GM15510 (cell line): ENCODE results near the gene CFAP57.

Experiments
- POLR2A ChIP-seq: IDR thresholded peaks from 3 replicates; pipeline ENCODE4 v1.6.1; 2011; ENCODE audit warnings: borderline replicate concordance; ENCODE audit not compliant: insufficient read length; ENCODE audit errors: extremely low read depth

Gene CFAP57

DNA sequence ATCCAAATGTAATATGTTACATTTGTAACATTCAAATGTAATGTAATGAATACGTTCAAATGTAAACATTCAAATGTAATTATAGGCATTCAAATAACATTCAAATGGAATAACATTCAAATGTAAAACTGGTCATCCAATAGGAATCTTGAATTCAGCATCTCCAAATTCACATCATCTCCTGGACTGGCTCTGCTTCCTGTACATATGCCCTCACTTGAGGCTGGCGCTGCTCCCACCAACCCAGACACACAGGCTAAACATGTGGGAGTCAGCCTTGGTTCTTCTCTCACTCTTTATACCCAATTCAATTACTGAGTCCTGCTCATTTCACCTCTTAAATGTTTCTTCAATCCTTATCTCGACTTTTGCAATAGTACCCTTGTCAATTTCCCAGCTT, 7.0 kb upstream of the CFAP57 start:
- TF ChIP-seq POLR2A = no peak

DNA sequence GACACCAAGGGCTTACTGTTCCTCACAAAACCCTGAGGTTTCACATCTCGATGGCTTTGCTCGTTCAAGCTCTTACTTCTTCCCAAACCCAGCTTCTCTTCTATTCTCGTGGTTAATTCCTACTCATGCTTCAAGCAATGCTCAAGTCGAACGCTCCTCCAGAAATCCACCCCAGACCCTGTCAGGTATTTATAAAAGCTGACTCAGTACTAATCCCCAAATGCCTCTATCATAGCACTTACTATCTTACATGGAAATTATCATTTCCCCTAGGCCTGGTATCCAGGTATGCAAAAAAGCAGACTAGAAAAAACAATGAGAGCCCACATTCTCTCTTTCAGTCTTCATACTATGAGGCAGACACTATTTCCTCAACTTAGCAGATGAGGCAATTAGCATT, 6.4 kb upstream of the CFAP57 start:
- no peak for TF ChIP-seq POLR2A

DNA sequence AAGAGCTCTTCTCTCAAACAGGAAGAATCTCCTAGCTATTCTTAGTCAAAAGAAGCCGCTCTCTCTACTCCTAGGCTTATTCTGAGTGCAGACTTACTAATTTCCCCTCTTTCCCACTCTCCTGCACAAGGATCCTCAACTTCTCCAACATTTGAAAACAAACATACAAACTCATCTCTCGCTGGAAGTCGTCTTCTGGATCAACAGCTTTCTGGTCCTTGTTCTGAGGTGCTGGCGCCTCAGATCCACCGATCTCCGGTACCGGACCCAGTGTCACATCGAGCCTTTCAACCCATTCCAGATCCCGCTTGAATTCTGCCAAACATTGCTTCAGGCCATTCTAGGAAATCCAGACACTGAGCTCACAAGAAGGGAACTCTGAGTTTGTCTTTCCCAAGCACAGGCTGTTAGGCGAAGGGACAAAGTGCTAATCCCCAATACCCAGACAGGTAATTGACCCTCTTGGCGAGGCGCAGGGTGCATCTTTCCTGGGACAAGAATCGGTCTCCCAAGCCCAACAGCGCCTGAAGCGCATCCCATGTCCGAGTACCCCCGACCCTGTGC, 736 bp upstream of the CFAP57 start:
- TF ChIP-seq POLR2A = no peak

DNA sequence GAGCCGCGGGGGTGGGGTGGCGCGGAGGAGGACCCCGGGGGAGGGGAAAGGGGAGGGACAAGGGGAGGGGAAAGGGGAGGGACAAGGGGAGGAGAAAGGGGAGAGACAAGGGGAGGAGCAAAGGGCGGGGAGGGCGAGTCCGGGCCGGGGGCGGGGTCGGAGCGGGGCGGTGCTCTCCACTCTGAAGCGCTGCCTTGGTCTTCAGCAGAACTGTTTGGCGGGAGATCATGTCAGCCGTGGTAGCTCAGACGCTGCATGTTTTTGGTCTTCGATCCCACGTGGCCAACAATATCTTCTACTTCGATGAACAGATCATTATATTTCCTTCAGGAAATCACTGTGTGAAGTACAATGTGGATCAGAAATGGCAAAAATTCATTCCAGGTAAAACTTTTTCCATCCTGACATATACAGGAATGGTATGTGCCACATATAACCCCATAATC, 420 bp downstream of the CFAP57 start:
- TF ChIP-seq POLR2A = no peak

DNA sequence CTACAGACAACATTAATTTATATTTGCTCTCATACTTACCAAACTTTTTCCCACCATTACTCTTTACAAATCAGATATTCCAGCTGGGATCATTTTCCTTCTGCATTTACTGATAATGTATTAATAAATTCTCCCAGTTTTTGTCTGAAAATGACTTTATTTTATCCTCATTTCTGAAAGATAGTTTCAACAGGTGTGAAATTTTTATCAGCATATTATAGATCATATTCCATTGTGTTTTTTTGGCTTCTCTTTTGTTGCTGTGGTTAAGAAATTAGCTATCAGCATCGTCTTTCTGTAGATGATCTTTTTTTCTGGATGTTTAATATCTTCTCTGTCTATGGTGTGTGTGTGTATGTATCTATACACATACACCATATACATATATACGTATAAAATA, 2.7 kb downstream of the CFAP57 start:
- TF ChIP-seq POLR2A = no peak

DNA sequence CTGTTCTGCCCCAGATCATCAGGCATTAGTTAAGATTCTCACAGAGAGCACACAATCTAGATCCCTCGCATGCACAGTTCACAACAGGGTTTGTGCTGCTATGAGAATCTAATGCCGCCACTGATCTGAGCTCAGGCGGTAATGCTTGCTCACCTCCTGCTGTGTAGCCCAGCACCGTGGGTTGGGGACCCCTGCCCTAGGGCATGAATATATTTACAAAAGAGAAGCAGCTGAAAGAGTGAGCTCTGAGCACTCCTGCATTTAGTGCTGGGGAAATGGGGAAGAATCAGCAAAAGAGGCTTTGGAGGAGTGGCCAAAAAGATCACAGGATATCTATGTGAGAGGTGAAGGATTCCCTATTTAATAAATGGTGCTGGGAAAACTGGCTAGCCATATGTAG, 5.6 kb downstream of the CFAP57 start:
- TF ChIP-seq POLR2A = no peak

DNA sequence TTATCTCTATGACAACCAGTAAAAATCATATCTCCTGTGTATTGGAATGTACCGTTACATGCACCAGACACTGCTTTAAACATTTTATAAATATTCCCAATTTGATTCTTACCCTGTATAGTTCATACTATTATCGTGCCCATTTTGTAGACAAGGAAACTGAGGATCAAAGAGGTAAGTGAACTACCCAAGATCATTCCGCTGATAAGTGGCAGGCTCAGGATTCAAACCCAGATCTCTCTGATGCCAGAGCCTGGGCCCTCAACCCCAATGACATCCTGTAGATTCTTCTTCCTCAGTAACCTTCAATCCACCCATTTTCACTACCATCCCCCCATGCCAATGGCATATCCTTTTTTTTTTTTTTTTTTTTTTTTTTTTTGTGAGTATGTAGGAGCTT, 12.3 kb downstream of the CFAP57 start:
- TF ChIP-seq POLR2A = no peak

DNA sequence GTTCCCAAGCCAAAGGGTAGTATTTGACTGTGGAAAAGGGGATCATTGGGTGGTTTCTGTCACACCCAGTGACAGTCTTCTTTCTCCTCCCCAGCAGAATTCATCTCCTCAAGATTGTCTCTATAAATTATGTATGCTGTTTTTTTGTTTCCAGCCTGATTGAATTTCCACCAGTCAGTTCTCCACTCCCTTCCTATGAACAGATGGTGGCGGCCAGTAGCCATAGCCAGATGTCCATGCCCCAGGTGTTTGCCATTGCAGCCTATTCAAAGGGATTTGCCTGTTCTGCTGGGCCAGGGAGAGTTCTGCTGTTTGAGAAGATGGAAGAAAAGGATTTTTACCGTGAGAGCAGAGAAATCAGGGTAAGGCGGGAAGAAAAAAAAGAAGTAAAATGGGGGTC, 12.9 kb downstream of the CFAP57 start:
- no peak for TF ChIP-seq POLR2A

DNA sequence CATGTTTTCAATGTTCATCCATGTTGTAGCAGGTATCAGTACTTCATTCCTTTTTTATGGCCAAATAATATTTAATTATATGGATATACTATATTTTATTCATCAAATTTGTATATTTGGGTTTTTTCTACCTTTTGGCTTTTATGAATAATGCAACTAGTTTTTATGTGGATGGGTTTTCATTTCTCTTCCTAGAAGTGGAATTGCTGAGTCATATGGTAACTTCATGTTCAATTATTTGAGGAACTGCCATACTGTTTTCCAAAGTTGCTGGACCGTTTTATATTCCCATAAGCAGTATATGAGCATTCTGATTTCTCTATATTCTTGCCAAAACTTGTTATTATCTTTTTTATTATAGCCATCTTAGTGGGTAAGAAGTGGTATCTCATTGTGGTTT, 16.0 kb downstream of the CFAP57 start:
- no peak for TF ChIP-seq POLR2A

DNA sequence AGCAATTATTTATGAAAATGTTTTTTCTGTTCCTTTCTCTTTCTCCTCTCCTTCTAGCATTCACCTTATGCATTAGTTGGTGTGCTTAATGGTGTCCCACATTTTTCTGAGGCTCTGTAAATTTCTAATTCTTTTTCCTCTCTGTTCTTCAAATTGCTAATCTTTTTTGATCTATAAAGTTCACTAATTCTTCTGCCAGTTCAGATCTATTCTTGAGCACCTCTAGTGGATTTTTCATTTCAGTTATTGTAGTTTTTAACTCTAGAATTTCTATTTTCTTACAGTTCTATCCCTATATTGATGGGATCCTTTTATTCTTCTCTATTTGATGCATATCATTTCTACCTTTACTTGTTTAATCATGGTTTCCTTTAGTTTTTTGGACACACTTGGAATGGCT, 22.4 kb downstream of the CFAP57 start:
- no peak for TF ChIP-seq POLR2A

DNA sequence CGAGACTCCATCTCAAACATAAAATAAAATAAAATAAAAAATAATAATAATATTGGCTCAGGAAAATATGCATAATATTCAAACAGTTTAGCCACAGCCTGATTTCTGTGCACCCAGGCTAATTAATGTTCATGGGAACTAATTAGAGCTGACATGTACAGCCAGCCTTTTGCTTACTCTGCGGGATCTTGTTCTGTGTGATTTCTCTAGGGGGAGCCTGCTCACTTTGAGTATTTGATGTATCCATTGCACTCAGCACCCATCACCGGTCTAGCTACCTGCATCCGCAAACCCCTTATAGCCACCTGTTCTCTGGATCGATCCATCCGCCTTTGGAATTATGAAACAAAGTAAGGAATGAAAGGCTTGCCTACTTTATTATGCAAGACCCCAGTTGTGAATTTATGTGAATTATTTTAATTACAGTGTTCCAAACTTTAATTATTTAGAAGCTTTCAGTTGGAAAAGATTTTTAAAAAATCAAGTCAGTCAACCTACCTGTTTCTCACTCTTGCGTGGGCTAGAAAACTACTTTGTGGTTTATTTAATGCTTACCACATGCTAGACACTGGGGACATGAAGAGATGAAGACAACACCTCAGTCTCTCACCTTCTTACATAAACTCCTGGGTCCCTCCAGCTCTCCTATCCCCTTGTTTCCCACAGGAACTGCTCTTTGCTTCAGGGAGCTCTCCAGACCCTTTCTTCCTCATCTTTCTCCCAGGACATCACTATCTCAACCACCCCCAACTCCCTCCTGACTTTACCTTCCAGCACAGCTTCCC, 25.4 kb downstream of the CFAP57 start:
- no peak for TF ChIP-seq POLR2A

DNA sequence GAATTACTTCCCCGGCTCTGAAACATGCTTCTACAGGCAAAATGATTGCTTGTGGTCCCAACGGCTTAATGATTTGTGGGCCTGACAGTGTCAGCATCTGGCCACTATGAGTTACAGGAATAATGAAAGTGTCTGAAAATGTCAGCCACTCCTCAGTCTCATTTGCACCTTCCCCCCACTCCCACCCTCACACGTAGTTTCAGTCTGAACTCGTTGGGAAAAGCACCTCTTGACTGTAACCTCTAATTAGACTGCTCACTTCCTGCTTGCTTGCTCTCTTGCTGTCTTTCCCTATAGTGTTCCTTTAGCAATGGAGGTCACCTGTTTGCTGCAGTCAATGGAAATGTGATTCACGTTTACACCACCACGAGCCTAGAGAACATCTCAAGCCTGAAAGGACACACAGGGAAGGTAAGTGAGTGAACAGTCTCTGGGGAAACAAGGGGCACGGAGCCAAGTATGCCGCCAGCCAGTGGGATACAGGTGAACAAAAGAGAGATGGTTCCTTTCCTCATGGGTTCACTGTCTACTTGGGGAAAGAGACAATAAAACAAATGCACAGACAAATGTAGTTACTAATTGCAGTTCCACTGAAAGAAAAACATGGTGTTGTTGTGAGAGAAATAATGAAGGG, 27.1 kb downstream of the CFAP57 start:
- no peak for TF ChIP-seq POLR2A

DNA sequence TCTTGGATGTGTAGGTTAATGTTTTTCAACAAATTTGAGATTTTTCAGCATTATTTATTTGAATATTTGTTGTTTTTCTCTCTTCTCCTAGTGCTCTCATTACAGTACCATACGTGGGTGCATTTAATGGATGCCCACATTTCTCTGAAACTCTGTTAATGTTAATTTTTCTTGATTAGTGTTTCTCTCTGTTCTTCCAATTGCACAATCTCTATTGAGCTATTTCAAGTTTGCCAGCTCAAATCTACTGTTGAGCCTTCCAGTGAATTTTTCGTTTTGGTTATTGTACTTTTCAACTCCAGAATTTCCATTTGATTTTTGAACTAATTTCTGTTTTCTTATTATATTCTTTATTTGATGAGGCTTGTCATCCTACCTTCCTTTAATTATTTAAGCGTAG, 31.7 kb downstream of the CFAP57 start:
- TF ChIP-seq POLR2A = no peak

DNA sequence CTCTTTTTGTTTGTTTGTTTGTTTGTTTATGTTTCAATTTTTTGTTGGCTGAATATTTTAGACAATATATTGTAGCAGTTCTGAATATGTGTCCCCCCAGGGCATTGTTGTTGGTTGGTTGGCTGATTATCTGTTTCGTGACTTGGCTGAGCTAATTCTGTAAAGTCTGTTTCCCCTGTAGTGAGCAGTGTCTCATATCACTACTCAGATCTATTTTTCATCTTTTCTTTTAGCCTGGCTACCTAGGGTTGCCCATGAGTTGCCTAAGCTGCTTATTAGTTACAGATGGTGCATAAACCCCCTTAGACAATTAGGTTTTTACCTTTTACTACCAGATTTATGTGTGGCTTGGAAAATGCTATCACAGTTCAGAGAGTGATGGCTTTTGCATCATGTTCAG, 32.3 kb downstream of the CFAP57 start:
- no peak for TF ChIP-seq POLR2A

DNA sequence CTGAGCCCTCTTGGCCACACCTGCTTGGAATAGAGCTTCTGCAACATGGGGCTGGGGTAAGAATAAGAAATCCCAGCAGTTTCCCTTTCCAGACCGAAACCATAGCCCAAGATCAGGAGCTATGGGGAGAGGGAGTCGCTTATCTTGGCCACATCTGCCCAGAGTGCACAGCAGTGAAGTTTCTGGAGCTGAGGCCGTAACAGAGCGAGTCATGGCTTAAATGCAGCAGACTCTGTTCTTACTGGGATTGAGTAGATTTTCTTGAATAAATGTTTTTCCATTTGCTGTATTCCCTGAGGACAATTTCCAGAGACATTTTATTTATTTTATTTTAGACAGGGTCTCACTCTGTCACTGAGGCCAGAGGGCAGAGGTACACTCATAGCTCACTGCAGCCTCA, 33.5 kb downstream of the CFAP57 start:
- no peak for TF ChIP-seq POLR2A
